Stimulated activated naive CD4-positive, alpha-beta T cell (primary cell): Measurements from ENCODE around the gene NFE2L1.
"Not testable (repeated sequence)": the region's sequence is repeated elsewhere in the genome, so short reads cannot be mapped to it uniquely, and the experiment has no call there.

ENCODE experiments used
- DNase-seq, 6 experiments: peaks; one replicate each; lab custom pipeline; 2025; lab: John Stamatoyannopoulos, UW

NFE2L1 gene

DNA sequence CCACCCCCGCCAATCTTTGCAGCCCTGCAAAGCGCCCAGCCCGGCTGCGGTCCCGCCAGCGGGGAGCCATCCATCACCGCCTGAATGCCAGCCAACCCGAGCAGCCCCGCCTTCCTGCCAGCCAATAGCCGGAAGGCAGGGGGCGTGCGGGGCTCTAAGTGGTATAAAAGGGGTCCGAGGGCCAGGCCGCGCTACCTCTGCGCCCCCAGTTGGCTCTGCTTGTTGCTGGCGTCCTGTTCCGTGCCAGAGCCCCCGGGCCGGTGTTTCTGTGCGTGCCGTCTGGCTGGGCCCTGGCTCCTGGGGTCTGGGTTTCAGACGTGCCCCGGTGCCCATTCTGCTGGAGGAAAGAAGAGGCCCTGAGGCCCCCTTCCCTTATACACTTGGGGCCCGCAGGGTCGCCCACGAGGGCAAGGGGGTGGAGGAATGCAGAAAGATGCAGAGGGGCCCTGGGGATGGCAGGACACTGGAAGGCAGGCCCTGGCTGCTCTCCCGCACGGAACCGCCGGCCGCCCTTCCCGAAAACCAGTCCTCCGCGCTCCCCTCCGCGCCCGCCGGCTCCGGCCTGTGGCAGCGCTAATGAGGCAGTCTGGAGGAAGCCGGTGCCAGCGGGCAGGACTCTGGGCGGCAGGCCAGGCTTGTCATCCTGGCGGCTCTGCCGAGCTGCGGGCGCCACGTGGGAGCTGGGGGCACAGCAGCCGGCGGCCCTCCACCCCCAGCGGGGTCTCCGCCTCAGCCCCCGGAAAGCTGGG, 24.6 kb upstream of the NFE2L1 start:
- peak in 3 of 6 experiments; percentile 25 to 49 (median 42) for DNase-seq

DNA sequence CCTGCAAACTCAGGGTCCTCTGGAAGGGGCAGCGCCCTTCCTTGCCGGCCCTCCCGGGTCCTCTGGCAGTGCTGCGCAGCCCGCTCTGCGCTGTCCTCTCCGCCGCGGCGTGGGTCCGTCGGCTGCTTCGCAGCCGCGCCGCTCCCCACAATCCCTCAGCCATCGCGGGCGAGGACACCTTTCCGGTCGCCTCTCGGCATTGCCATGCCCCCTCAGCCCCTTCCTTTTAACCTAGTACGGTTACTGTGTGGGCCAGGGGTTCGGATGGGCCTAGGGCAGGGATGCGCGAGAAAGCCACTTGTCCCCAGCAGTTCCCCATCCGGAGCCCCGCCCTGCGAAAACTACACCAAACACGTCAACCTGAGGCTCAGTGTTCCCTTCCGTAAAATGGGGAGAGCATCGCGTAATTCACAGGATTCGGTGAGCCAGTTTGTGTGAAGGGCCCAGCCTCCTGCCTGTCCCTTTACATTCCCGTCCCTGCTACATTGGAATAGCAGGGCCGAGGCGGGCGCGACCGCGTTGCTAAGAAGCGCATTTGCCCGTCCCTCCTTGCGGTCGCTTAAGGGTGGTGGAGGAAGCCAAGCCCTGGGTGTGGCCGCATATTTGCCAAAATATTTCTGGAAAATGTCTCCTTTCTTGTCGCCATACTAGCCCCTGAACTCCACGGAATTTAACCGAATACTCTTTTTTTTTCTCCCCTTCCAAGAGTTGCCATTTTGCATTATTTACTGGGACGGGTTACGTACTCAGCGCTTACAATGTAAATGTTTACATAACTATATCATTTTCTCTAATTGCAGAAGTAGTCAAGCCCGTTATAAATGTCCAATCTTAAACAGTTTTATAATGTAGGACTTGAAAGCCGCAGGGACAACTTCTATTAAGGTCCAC, 23.8 kb upstream of the NFE2L1 start:
- peak in 4 of 6 experiments; percentile 22 to 49 (median 34) for DNase-seq

DNA sequence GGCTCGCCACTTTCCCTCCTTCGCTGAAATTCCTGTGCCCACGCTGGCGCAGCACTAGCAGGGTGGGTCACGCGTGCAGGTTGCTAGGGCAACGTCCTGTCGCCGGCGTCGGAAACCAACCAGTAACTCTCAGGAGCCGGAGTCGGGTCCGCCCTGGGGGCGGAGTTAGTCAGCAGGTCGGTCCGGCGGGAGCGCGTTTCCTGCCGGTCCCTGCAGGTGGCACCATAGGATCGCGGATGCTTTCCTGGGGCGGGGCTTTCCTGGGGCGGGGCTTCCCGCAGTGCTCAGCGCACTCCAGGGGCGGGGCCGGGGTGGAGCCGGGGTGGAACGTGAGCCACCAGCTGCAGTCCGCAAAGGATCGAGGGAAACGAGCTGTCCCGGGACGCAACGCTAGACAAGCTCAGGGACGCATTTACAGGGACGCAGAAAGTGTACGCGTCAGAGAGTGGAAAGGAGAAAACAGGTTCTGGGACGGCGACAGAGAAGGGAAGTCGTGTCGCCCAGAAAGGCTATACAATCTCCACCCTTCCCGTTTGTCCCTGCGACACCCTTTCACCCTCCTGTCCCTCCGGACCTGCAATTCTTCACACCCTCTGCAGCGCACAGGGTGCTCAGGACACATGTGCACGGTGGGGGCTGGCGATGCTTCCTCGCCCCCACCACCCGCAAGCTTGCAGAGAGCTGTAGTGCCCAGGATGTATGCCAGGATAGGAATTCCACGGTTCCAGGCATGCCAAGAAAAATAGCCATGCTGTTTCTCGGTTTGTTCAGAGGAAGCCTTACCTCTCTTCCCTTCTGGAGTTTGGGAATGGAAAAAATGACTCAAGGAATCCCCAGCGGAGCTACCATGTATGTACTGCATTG, 22.9 kb upstream of the NFE2L1 start:
- DNase-seq = peak; percentile 92 to 98 (median 96)

DNA sequence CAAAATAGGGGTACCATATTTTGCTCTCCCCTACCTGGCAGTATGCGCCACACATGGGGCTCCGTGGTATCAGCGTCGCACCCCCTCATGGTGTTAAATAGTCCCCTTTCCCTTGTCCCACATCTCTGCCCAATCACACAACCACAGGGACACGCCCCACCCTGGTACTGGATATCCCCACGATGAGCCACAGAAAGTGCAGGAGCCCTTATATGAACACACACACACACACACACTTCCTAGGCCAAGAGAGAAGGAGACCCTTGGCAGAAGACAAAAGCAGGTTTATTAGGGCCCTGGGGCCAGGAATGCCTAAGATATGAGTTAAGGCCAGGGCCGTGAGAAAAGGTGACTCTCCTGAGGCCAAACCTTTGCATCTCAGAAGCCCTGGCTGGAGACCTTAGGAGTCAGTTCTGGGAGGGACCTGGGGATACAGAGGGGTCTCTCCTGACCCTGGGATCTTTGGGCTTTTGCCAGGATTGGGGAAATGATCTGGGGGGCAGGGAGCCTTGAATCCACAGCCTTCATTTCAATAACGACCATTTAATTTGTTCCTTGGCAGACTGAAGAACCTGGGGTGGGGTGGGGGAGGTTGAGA, 22.2 kb upstream of the NFE2L1 start:
- DNase-seq = peak in 2 of 6 experiments; percentile 25 to 34

DNA sequence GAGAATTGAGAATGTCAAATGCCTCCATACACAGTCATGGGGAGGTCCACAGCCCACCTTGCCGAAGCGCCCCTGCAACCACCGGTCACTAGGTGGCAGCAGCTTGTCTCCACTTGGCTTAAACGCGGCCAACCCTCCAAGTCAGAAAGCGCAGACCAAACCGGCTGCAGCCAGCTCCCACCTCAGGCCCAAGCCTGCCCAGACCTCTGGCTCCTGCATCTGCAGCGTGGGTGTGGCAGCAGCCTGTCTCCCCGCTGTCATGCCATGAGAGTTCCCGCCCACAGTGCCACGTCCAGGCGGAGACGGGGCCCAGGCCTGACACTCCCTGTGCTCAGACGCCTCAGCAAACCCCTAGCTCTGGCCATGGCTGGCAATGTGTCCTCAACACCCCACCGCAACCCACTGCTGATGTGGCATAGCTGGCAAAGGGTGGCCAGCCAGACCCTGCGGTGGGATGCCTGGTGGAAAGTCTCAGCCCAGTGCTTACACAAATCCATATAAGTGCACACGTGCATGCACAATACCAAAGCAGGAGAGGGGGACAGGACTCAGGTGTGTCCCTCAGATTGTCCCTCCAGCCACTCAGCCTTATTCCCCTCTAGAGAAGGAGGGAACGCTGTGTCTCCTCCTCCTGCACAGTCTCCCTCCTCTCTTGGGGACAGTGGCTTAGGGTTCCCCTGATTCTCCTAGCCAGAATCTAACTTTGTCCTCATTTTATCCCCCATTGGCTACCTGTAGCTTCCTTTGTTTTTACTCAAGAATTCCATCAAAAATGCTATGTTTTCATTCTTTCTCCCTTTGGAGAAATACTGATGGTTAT, 21.4 kb upstream of the NFE2L1 start:
- peak; percentile 26 to 60 (median 43) for DNase-seq

DNA sequence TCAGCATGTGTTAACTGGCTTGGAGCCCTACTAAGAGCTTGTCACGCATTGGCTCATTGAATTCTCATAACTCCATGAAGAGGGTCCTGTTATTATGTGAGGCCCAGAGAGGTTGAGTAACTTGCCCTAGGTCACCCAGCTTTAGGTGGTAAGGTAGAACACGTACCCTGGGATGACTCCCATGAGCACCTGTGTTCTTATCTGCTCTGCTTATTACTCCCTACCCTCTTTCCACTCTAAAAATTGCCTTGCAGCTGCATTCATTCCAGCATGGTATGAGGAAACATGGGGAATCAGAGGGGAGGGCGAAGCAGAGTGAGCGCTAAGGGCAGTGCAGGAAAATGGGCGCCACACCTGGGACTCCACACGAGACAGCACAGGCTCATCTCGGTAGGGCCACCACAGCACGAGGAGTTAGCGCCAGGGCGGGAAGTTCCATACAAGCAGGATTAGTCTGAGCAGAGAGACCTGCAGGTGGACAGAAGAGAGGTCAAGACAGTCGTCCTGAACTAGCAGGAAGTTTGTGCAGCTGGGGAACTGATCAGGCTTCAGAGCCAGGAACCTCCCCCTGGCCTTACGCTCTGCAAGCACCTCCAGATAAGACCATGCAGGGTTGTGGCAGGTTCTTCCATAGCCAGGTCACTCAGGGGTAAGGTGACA, 20.7 kb upstream of the NFE2L1 start:
- no peak for DNase-seq

DNA sequence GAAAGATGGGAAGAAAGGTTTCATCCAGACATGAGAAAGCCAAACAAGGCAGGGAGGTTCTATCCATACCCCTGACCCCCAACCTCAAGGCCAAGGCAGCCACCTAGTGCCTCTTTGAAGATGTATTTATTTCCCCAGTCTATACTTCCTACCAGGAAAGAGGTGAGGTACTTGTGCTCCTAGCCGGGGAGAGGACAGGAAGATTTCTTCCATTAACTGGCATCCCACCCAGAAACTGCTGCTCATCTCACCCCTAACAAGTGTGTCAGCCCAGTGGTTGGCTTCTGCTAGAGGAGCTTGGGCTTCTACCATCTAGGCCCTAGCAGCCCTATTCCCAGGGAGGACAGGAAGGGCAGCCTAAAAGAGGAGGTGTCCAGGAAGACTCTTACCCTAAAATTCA, 19.4 kb upstream of the NFE2L1 start:
- DNase-seq = no peak

DNA sequence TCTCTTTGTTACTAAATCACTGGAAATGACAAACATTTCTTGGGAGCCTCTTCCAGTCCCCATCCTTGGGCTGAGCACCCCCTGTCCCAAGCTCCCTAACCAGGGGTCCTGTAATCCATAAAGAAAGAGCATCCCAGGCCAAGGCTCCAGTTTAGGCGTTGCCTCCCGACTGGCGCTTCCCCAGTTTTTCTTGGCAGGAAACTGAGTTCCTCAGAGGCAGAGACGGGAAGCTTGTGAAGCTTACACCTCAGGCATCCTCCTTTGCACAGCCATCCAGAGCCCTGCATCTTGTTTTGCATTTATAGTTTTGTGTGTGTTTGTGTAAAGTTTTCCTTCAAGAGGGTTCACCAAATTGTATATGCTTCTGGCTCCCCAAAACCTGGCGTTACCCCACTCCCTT, 17.6 kb upstream of the NFE2L1 start:
- no peak for DNase-seq

DNA sequence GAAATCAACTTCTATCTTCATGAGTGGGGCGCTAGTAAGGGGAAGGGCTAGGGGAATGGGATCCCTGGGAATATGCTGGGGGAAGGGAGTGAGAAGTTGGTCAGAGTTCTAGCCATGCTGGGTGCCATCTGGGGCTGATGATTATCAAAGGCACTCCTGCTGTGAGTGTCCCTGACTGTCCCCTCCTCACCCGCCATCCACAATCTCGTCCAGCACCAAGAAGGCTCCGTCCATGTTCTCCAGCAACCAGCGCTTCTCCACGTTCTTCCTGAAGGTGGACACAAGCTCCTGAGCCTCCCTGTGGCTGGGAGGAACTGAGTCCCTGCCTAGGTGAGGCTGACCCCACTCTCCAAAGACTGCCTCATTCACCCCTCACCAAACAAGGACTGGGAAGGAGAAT, 16.2 kb upstream of the NFE2L1 start:
- DNase-seq = no peak

DNA sequence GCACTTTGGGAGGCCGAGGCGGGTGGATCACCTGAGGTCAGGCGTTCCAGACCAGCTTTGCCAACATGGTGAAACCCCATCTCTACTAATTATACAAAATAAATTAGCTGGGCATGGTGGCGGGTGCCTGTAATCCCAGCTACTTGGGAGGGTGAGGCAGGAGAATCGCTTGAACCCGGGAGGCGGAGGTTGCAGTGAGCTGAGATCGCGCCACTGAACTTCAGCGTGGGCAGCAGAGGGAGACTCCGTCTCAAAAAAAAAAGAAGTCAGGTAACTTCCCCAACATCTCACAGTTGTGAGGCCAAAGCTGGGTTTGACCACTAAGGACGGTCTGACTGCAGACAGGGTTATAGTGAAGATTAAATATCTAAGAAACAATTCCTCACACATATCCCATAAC, 13.4 kb upstream of the NFE2L1 start:
- not testable (repeated sequence) for DNase-seq

DNA sequence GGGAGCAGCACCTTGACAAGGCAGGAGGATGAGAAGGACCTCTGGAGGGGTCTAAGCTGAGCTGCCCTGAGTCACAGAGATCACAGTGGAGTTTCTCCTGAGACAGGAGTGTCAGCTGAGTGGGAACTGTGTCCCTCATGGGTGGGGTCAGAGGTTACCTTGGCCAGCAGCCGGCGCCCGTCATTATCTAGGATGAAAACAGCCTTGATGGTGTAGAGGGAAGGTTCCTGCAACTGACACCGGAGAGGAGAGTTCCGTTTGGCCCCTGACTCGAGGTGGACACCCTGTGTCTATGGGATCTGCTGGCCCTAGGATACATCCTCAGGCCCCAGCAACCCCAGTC, 11.5 kb upstream of the NFE2L1 start:
- DNase-seq = no peak

DNA sequence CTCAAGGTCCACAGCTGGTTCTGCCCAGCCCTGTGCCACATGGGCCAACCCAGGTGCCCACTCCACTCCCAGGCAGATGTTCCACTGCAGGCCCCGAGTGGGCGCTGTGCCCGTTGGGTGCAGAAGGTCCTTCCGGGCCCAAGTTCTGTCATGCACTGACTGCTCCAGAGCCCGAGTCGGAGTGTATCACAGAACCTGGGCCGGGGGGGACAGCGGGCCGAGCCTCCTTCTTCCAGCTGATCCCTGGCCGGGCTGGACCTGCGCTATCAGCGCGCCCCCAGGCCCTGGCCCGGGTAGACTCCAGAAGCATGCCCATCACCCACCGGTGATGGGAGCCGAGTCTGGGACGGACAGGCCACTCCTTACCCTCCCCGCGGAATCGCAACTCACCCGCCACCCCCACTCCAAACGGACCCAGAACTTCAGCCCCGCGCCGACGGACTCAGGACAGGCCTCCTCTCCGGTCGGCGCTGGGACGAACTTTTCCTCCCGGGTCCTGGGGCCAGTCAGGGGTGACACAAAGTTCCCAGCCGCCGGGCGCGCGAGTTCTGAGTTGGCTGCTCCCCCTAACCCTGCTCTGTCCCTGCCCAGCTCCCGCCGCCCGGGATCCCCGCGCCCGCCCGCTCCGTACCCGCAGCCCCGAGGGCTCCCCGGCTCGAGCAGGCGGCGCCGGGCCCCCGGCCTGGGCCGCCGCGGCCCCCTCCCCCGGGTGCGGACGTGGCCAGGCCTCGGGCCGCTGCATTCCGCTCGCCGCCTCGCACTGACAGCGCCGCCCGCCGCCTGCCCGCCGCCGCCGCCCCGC, 10.9 kb upstream of the NFE2L1 start, which contains the start of gene COPZ2:
COPZ2 (minus strand) TSS at position 762 of the 802 bp plus-strand sequence; CDS start at position 742, 20 bp downstream.
- DNase-seq = peak; percentile 42 to 66 (median 50)

DNA sequence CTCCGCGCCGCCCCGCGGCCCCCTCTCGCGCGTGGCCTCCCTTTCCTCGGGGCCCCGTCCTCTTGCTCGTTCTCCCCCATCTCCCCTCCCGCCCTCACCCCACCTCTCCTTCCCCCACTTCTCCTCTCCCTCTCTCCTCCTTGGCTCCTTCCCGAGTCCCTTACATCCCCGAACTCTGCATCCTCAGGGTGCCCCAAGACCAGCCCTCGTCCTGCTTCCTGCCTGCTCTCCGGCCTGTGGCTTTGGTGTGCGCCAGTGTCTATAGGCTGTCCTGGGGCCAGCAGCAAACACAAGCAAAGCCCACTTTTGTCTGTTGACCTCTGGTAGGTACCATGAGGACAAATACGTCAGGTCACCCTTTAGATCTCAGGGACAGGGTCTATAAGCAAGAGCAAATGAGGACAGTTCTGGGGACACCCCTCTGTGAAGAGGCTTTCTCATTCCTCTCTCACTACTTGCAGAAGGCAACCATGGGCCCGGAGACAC, 10.3 kb upstream of the NFE2L1 start:
- peak in 1 of 6 experiments; percentile 13 for DNase-seq

DNA sequence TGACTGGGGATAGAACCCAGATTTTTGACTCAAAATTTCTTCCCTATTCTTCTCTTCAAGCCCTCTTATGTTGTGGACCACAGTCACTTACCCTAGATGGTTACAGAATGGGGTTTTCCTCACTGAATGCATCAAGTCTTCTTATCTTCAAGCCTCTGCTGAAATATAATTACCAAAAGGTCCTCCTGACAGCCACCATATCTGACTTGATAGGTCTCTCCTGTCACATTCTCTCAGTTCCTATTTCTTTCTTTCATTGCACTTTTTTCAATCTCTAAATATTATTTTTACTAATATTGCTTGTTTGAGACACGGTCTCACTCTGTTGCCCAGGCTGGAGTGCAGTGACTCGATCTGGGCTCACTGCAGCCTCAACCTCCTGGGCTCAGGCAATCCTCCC, 9.5 kb upstream of the NFE2L1 start:
- DNase-seq = no peak

DNA sequence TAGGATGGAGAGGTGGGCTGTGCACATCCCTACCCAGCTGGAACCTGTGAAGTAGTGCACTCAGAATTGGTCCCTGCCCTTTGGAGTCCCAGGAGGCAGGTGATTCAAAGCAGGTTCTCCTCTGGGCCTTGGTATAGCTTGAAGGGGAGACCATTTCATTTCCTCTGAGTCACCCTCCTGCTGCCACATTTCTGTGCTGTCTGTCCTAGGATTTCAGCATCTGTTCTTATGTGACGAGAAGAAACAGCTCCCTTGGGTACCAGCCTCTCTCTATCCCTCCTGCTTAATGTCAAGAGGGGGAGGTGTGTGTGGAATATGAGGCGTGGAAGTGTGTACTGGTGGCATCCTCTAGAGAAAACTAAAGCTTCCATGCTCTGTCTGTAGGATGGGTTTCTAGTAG, 5.0 kb upstream of the NFE2L1 start:
- DNase-seq = no peak

DNA sequence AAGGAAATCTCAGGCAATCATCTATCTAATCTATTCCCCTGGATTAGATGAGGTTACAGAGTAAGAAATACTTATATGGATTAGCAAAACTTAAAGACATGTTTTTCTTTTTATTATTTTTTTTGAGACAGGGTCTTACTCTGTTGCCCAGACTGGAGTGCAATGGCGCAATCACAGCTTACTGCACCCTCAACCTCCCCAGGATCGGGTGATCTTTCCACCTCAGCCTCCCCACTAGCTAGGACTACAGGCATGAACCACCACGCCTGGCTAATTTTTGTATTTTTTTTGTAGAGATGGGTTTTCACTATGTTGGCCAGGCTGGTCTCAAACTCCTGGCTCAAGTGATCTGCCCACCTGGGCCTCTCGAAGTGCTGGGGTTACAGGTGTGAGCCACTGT, 3.3 kb upstream of the NFE2L1 start:
- no peak for DNase-seq

DNA sequence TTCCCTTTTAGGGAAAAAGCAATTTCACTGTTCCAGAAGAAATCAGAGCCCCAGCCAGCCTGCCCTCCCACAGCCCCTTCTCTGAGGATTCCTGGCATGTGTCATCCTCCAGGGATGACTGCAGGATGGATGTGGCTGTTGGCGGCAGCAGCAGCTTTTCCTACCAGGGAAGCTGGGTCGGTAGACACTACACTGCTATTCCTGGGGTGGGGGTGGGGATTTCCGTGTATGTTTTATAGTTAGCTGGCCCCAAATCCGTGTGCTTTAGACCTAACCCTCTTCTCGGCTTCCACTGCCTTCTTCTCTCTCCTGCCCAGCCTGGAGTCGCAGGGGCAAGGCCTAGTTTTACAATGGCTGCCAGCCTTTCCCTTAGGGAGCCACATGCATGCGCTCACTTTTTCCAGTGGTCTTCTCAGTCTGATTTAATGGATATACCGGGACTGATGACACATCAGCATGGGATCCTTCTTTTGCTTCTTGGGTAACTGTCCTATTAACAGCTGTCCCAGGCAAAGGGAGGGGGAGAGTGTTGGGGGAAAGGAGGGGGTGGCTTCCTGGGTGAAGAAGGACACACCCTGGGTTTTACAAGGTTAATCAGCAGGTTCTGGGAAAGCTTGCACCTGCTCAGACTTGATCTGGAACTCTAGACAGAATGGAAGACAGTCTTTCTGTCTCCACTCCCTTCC, 2.7 kb upstream of the NFE2L1 start:
- DNase-seq = no peak

DNA sequence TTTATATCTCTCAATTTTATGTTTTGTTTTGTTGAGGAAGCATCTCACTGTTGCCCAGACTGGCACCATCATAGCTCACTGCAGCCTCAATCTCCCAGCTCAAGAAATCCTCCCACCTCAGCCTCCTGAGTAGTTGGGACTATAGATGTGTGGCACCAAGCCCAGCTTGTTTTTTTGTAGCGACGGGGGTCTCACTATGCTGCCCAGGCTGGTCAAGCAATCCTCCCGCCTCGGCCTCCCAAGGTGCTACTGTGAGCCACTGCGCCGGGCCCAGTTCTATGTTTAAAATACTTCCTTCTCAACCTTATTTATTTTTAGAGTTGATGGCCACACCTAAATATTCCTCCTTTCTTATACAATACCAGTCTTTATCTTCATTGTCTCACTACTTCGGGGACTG, 1.9 kb upstream of the NFE2L1 start:
- DNase-seq = no peak
